A673 (cell line): ENCODE data around the gene GTF2F1.

ENCODE experiments used
- EZH2 ChIP-seq: fragments of 200-600 bp; sonication (generic); IDR thresholded peaks from 2 replicates; pipeline ENCODE4 v1.6.1; 2017; ENCODE audit warnings: borderline replicate concordance, low read depth, mild to moderate bottlenecking, mixed read lengths, antibody characterized with exemption, low read length; ENCODE audit not compliant: poor library complexity, severe bottlenecking
- TF ChIP-seq, protein P1 (sequence below): fragments of 300-800, 200-600 bp; sonication (generic); conservative IDR thresholded peaks from 2 replicates; pipeline ENCODE4 v1.5.1; 2017; ENCODE audit warnings: low read depth, mild to moderate bottlenecking, antibody characterized with exemption, low read length, moderate library complexity, mixed read lengths

- TF ChIP-seq, protein P1, sequence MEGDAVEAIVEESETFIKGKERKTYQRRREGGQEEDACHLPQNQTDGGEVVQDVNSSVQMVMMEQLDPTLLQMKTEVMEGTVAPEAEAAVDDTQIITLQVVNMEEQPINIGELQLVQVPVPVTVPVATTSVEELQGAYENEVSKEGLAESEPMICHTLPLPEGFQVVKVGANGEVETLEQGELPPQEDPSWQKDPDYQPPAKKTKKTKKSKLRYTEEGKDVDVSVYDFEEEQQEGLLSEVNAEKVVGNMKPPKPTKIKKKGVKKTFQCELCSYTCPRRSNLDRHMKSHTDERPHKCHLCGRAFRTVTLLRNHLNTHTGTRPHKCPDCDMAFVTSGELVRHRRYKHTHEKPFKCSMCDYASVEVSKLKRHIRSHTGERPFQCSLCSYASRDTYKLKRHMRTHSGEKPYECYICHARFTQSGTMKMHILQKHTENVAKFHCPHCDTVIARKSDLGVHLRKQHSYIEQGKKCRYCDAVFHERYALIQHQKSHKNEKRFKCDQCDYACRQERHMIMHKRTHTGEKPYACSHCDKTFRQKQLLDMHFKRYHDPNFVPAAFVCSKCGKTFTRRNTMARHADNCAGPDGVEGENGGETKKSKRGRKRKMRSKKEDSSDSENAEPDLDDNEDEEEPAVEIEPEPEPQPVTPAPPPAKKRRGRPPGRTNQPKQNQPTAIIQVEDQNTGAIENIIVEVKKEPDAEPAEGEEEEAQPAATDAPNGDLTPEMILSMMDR, result no peak
- TF ChIP-seq EZH2, result no peak
These were observed 32.2 kb upstream of the GTF2F1 start for GRCh38 chr19:6424939-6425731.
